GM19351 (cell line): ENCODE results near the gene SOX8.

ENCODE experiments used
- ATAC-seq: cut with Tn5 transposase; IDR thresholded peaks from one replicate; pipeline ENCODE4 v1.9.1; 2021; ENCODE audit warnings: mild to moderate bottlenecking, moderate library complexity; ENCODE audit not compliant: unreplicated experiment

The SOX8 gene

DNA sequence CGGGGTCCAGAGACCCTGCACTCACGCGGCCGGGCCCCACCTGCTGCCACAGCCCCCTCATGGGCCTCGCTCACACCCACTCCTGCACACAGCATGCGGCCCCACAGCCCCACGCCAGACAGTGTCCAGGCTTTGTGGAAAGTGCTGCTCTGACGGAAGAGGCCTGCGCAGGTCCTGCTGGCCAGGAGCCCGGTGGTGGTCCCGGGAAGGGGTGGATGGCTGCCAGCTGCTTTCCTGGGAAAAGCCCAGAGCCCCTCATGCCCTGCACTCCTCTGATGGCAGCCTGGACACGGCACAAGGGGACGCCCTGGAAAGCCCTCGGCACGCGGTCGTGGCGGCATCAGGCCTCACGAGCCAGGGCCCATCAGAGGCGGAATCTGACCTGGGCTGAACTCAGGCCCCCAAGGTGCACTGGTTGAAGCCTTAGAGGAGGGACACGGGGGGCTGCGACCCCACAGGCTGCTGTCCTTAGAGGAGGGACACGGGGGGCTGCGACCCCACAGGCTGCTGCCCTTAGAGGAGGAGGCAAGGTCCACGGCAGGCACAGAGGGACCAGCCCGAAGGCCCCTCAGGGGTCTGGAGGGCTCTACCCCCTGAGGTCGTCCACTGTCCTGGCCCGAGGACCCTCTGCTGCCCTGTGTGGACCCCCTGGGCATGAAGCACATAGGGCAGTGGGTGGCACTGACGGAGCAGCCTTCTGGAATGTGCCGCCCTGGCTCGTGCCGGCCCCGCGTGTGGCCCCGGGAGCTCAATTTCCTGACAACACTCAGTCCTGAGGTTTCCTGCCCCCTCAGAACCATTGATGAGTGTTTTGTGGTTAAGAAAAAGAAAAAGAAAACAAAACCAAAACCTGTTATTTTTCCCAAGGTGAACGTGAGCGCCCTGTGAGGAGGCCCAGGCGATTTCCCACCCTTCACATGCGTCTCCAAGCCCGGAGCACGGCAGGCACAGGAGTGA lies 22.1 kb downstream of the SOX8 start:
- no peak for ATAC-seq

DNA sequence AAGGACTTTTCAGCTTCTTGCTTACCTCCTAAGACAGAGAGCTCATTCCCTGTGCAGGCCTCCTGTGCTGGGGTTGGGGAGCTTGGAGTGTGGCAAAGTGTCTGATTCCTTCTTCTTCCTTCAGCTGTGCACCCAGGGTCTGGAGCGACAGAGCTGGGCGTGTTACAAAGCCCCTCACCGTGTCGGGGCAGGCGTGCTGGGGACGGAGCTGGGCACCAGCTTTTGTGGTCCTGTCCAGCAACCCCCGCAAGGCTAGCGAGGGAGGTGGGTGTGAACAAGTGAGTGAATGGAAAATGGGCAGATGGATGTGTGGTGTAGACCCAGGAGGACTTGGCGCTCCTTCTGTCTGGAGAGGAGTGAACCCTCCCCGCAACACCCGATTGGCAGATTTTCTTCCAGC lies 23.7 kb downstream of the SOX8 start:
- no peak for ATAC-seq

DNA sequence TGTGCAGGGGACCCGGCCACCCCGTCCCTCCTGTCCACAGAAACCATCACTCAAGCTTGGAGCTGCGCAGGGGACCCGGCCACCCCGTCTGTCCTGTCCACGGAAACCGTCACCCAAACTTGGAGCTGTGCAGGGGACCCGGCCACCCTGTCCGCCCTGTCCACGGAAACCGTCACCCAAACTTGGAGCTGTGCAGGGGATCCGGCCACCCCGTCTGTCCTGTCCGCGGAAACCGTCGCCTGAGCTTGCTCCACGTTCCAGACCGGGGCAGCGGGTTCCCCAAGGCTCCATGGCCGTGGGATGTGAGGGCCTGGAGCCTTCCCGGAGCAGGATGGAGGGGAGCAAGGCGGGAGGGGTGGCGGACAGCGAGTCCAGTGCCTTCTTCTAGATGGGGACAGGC lies 25.2 kb downstream of the SOX8 start:
- no peak for ATAC-seq

DNA sequence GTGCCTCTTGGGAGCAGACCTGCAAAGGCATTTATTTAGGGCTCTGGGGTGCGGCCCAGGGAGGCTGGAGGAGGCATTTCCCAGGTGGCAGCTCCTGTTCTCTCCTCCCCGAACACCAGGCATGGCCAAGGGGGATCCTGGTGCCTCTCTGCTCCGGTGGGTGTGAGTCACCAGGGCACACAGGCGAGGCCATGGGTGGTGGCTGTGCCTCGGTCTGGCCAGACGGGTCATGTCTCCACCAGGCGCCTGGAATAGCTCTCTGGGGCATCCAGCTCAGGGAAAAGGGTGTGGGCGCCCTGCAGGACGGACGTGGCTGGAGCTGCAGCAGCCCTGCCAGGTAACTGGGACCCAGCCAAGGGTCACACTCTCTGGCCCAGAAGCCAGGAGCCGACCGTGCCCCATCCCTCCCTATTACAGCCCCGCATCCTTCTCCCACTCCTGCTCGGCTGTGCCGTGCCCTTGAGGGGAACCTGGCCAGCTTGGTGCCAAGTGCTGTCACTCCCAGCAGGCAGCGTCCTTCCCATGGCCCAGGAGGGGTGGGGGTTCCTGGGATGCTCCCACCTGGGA lies 25.8 kb downstream of the SOX8 start:
- ATAC-seq: no peak

DNA sequence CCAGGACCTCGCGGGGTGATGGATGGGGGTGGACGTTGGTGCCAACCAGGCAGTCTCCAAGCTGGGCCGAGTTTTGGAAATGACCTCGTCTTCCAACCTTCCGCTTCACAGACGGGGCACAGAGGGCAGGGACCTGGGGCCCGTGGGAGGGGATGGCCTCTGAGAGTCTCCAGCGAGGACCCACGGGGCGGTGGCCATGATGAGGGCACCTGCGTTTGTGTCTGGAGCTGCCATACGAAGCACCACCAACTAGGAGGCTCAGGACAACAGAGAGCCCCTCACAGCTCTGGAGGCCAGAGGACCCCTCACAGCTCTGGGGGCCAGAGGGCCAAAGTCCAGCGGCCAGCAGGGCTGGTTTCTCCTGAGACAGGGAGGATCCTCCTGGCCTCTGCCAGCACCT lies 26.5 kb downstream of the SOX8 start:
- ATAC-seq: no peak

DNA sequence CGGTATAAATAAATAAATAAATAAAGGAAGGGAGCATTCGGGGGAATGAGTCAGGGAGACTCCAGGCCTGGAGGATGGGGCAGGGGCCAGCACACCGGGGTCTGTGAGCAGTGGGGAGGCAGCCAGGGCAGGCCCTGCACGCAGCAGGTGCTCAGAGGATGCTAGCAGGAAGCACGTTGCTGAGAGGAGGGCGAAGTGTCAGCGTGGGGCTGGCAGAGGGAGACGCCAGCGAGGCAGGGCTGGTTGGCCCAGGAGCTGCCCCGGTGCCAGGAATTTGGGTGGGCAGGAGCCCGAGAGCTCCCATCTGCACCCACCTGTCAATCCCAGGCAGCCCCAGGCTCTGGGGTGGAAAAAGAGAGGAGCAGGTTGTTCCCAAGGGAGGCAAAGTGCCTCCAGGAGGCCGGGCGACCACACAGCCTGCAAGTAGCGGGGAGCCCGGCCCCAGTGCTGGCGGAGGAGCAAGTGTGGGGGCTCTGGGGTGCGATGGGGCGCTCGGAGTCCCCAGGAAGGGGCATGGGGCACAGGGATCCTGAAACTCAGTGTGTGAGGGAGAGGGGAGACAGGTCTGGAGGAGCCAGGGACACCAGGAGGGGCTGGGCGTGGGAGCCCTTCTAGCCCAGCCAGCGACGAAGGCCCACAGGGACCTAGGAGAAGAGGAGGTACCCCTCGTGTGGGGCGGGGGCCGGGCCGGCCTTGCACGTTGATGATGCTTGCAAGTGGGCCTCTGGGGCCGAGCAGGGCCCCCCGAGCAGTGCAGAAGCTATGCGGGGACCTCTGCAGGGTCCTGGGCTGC lies 28.0 kb downstream of the SOX8 start:
- ATAC-seq: no peak

DNA sequence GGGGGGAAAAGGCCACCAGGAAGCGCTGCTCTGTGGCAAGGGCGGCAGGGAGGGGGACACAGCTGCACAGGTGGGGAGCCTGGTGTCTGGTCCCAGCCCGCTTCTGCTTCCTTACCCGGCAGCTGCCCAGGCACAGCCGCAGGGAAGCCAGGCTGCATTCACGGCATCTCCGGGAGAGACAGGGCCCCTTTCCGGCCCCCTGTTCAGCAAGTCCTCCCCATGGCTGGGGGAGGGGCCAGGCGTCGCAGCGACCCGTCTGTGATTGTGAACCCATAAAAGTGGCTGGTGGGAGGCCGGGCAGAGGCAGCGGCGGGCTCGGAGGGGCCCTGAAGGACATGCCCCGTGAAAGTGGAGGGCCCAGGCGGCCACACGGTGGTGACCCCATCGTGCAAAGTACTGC lies 28.7 kb downstream of the SOX8 start:
- ATAC-seq: no peak

DNA sequence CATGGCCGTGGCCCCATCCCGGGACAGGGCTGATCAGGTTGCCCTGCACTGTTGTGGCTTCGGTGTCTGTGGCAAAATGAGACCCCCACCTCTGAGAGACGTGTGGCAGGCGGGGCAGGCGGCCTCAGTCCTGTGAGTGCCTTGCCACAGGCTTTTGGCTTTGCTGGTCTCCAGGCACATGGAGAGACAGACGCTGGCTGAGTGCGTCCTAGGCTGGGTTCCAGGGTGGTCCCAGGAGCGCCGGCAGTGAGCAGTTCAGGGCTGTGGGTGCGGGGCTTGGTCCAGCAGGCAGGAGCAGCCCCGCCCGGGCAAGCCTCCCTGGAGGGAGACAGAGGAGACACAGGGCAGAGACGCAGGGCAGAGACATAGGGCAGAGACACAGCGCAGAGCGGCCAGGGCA lies 29.2 kb downstream of the SOX8 start:
- ATAC-seq: no peak

DNA sequence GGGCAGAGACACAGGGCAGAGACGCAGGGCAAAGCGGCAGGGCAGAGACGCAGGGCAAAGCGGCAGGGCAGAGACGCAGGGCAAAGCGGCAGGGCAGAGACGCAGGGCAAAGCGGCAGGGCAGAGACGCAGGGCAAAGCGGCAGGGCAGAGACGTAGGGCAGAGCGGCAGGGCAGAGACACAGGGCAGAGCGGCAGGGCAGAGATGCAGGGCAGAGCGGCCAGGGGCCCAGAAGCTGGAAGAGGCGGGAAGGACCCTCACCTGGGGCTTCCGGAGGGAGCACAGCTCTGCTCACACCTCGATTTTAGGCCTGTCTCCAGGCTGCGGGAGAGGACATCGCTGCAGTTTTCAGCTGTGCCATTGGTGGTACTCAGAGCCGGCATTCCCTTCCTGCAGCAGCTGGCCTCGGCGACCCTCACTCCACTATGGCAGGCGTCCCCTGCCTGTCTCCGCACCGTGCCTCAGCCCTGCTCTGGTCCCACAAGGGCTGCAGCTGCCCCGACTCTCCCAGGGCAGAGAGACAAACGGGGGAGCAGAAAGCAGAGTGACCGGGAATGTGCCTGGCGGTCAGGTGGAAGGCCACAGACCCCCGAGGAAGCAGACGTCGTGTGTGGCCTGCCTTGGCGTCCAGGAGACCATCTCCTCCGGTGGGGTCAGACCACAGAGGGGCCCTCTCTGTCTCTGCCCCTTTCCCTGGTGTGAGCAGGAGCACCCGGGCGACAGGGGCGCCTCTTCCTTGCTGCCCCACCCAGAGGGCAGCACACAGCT lies 29.9 kb downstream of the SOX8 start:
- no peak for ATAC-seq

DNA sequence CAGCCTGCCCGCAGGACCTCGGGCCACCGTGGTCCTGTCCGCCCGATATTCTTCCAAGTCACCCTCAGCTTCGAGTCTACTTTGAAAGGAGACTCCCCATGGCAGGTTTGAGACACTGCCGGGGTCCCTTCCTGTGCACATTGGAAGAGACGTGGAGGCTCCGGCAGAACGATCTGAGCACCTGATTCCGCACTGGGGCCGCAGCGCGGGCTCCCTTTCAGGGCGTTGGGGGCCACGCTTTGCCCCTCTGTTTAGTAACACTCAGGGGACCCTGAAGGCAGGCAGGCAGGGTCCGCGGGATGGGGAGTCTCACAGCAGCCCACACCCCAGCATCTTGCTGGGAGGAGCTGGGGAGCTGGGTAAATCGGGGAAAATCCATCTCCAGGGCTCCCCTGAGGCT lies 30.6 kb downstream of the SOX8 start:
- no peak for ATAC-seq

DNA sequence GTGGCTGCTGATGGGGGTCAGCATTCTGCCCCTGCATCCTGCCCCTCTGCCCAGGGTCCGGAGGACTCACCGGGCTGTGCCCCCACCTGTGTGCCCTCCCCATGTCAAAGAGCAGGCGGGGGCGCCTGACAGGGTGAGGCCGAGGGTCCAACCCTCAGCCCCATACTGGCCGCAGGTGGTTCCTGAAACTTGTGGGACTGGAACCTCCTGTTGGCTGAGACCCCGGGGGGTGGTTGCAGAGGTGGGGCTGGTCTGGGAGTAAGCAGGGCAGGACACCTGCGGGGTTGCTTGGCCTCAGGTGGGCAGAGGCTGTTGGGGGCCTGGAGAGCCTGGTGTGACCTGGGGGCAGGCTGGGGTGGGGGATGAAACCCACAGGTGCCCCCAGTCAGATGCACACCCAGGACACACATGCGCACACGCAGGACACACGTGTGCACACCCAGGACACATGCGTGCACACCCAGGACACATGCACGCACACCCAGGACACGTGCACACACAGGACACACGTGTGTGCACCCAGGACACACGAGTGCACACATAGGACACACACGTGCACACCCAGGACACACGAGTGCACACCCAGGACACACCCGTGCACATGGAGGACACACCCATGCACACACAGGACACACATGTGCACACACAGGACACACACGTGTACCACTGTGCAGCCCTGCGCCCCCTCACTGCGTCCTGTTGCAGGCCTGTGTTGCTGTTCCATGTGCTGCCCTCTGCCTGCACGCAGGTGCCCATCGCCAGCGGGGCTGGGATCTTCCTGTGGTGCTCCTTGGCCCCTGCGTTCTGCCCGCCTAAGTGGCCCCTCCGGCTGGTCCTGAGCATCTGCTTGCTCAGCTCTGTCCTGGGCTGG lies 31.4 kb downstream of the SOX8 start:
- no peak for ATAC-seq

DNA sequence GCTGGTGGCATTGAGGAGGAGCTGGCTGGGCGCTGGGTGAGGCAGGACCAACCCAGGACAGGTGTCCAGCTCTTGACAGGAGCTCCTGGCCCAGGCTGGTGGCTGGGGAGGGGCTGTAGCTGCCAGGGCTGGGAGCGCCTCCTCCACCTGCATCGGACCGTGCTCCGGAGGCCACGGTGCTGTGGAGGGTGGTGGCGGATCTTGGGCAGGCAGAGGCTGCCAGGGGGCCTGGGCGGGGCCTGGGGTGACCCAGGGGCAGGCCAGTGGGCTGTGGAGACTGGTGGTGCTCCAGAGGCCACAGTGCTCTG lies 32.0 kb downstream of the SOX8 start:
- no peak for ATAC-seq

DNA sequence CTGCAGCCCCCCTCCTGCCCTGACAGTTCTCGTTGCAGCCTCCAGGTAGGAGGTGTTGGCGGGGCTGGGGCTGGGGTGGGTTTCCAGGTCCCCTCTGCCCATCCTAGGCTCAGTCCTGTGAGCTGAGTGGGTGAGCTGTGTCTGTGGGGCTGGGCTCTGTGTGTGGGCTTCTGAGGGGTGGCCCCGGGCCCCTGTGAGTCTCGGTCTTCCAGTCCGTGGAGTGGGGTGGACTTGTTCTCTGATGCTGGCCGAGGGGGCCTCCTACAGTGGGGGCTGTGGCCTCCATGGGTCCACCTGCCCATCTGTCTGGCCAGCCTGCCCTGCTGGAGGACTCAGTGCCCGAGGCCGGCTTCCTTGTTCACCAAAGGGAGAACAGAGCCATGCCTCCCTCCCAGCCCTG lies 32.7 kb downstream of the SOX8 start:
- no peak for ATAC-seq

DNA sequence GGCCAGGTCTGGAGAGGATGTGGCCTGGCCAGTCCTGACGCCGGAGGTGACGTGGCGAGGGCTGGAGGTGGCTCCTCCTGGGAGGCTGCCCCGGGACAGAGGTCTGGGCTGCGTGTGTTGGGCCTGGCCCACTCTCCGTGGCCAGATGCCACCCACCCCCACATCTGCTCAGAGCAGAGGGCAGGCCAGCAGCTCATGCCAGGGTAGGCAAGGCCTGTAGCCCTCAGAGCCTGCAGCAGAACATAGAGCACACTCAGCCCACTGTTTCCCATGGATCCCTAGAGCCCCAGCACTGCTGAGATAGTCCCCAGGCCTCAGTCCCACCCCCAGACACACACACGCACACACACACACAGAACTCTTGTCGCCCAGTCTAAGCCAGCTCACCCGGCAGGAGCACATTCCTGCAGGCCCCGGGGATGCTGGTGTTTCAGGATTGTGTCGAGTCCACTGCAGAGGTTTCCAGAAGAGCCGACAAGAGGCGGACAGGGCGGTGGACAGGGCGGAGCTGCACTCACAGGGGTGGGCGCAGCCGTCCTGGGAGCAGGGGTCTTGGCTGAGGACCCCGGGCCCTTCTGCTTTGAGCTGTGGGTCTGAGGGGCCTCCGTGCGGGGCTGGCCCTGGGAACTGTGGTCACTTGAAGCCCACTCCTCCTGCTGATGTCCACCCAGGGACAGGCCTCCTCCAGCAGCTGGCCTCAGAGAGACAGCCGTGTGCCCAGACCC lies 33.4 kb downstream of the SOX8 start:
- no peak for ATAC-seq

DNA sequence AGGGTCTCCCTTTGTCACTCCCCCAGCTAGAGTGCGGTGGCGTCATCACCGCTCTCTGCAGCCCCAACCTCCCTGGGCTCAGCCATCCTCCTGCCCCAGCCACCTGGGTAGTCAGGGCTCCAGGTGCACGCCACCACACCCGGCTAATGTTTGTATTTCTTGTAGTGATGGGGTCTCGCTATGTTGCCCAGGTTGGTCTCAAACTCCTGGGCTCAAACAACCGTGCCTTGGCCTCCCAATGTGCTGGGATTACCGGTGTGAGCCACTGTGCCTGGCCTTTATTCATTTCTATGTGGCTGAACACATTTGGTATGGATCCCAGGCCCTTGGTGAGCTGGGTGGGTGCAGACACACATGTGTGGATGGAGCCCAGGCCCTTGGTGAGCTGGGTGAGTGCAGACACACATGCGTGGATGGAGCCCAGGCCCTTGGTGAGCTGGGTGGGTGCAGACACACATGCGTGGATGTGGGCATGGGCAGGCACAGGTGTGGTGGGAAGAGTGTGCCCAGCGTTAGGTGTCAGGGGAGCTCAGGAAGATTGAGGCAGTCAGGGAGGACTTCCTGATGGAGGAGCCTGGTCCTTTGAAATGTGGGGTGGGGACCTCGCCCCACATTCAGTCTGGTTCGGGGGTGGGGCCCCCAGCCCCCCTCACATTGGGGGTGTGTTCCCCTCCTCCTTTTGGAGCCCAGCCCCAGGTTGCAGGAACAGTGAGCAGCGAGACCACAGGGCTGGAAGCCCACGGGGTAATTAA lies 37.1 kb downstream of the SOX8 start:
- ATAC-seq: no peak

DNA sequence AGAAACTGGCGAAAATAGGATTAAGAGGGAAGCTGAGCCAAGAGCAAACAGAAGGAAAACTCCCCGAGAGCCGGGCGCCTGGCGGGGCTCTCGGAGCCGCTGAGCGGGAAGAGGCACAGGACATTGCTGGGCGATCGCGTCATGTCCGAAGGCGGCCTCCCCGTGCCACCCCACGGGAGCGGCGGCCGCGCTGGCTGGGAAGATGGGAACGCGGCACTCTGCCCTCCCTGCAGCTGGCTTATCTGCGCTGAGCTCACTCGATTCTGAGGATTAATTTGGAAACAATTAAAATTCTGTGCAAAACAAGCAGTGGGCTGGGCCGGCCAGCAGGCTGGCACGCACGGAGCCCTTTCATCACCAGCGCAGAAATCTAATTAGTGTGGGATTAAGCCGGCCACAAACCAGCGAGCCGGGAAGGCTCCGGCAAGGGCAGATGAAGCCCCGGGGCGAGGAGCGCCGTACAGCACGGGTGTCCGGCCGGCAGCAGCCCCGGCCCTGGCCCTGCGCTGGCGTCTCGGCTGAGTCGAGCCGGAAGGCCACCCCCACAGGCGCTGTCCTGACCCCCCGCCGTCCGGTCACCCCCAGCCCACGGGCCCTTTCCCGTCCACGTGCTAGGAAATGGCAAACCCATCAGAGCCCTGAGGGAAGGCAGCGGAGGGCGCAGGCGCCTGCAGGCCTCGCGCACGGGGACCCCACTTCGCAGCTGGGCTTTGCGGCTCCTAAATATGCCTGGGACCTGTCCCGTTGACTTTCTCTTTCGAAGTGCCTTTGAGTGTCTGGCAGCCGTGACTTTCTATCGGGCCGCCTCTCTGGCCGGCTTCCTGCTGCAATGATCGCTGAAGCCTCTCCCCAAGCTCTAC lies 37.9 kb downstream of the SOX8 start:
- no peak for ATAC-seq

DNA sequence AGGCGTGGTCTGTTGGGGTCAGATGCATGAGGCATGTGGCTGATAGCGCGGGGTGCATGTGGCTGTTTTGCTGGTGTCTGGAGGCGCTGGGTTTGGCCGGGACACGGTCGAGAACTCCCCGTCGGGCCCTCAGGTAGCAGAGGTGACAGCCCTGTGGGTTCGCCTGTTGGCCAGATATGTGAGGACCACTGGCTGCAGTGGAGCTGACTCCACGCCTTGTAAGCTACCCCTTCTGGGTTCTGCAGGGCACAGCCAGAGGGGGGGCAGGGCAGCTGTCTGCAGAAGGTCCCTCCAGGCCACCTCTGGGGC lies 38.5 kb downstream of the SOX8 start:
- ATAC-seq: no peak

DNA sequence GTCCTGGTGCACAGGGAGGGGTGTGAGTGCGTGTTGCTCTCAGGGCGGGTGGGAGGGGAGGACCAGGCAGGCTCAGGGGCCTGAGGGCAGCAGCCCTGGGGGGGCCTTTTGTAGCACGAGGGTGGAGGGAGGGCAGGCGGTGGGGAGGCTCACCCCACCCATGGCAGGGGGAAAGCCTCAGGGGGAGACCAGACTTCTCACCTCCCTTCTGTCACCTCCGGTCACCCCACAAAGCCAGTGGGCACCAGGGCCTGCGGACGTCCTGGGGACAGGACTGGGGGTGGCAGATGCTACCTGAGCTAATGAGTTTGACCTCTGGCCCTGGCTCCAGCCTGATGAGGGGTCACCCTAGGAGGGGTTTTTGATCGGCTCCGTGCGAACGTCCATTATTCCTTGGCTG lies 39.0 kb downstream of the SOX8 start:
- ATAC-seq: no peak
